Nephron progenitor cell (in vitro differentiated cells): ENCODE measurements around the gene ACAP3.

Experiments
- DNase-seq: peaks from one replicate; pipeline ENCODE4 v3.0.0; 2021
- H3K27ac Mint-ChIP-seq: 2 replicates; pipeline ENCODE4 v1.8.0; 2021; ENCODE audit warnings: mild to moderate bottlenecking, moderate library complexity, mixed read lengths
- H3K27me3 Mint-ChIP-seq: 2 replicates; pipeline ENCODE4 v1.8.0; 2021; ENCODE audit warnings: mild to moderate bottlenecking, low read depth, mixed read lengths; ENCODE audit not compliant: poor library complexity
- H3K36me3 Mint-ChIP-seq: 2 replicates; pipeline ENCODE4 v1.8.0; 2021; ENCODE audit warnings: low read depth, mixed read lengths
- H3K4me1 Mint-ChIP-seq: 2 replicates; pipeline ENCODE4 v1.8.0; 2021; ENCODE audit warnings: mixed read lengths
- H3K4me3 Mint-ChIP-seq: 2 replicates; pipeline ENCODE4 v1.8.0; 2021; ENCODE audit warnings: mild to moderate bottlenecking, moderate library complexity, mixed read lengths
- H3K9me3 Mint-ChIP-seq: 2 replicates; pipeline ENCODE4 v1.8.0; 2021; ENCODE audit warnings: mild to moderate bottlenecking, moderate library complexity, mixed read lengths
- TF ChIP-seq, protein P1 (sequence below): fragments of 200-600 bp; sonication (generic); IDR thresholded peaks from 2 replicates; pipeline ENCODE4 v1.5.0; 2021; ENCODE audit warnings: antibody characterized with exemption

ACAP3 gene

DNA sequence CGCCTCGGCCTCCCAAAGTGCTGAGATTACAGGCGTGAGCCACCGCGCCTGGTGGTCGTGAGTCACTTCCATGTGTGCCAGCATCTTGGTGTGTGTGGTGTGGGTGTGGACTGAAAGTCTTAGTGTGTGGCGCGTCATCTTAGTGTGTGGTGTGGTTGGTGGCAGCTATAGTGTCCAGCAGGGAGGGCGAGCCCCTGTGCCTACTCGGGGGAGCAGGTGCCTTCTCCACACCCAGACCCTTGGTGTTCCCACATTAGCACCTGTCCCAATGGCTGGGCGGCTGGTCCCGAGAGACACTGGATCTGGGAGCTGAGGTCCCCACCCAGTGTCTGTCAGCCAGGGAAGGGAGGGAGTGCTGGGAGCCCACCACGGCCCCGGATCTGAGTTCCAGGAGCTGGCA is 24.7 kb downstream of the ACAP3 start:
- Mint-ChIP-seq H3K27me3 (peaks cover 1% of the 10 kb centered on the region), H3K9me3 (no peaks in the 10 kb centered on the region), H3K27ac (no peak overlapping the region), H3K4me1 (peaks cover 14% of the 10 kb centered on the region), H3K4me3 (no peak overlapping the region), H3K36me3 (no peaks in the 10 kb centered on the region)
- no peak for DNase-seq
- TF ChIP-seq, protein P1, sequence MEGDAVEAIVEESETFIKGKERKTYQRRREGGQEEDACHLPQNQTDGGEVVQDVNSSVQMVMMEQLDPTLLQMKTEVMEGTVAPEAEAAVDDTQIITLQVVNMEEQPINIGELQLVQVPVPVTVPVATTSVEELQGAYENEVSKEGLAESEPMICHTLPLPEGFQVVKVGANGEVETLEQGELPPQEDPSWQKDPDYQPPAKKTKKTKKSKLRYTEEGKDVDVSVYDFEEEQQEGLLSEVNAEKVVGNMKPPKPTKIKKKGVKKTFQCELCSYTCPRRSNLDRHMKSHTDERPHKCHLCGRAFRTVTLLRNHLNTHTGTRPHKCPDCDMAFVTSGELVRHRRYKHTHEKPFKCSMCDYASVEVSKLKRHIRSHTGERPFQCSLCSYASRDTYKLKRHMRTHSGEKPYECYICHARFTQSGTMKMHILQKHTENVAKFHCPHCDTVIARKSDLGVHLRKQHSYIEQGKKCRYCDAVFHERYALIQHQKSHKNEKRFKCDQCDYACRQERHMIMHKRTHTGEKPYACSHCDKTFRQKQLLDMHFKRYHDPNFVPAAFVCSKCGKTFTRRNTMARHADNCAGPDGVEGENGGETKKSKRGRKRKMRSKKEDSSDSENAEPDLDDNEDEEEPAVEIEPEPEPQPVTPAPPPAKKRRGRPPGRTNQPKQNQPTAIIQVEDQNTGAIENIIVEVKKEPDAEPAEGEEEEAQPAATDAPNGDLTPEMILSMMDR: no peak

DNA sequence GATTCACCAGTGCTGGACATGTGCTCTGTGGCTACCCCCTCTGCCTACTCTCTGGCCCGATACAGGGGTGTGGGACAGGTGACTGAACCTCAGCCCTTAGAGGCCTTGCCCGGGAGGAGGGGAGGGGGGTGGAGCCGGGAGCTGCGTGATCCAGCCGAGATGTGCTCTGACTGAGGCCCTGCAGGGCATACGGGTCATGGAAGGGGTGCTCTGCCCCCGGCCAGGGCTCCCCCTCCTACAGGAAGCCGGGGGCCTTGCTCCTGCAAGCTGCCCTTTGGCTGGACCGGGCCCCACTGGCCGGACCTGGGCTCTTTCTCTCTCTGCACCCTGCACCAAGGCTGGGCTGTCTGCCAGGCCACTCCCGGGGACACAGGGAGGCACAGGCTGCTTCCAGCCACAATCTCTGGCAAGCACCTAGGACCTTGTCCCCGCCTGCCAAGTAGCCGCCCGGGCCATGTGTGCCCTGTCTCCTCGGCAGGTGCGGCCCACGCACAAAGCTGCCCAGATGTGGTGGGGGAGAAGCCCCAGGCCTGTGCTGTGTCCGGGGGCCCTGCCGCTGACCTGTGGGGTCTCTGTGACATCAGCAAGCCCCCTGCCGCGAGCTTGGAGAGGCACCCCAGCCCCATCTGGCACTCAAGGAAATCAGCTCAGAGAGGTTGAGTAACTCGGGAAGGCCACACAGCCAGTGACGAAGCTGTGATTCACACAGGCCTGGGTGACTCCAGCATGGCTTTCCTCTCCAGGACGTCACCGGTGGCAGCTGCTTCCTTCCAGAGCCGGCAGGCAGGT is 26.0 kb downstream of the ACAP3 start:
- no peaks in the 10 kb centered on the region for H3K27me3 Mint-ChIP-seq
- H3K36me3 Mint-ChIP-seq: no peaks in the 10 kb centered on the region
- DNase-seq: no peak
- H3K4me3 Mint-ChIP-seq: no peak overlapping the region
- H3K27ac Mint-ChIP-seq: no peak overlapping the region
- H3K4me1 Mint-ChIP-seq: peaks cover 14% of the 10 kb centered on the region
- H3K9me3 Mint-ChIP-seq: no peaks in the 10 kb centered on the region
- TF ChIP-seq, protein P1: no peak

DNA sequence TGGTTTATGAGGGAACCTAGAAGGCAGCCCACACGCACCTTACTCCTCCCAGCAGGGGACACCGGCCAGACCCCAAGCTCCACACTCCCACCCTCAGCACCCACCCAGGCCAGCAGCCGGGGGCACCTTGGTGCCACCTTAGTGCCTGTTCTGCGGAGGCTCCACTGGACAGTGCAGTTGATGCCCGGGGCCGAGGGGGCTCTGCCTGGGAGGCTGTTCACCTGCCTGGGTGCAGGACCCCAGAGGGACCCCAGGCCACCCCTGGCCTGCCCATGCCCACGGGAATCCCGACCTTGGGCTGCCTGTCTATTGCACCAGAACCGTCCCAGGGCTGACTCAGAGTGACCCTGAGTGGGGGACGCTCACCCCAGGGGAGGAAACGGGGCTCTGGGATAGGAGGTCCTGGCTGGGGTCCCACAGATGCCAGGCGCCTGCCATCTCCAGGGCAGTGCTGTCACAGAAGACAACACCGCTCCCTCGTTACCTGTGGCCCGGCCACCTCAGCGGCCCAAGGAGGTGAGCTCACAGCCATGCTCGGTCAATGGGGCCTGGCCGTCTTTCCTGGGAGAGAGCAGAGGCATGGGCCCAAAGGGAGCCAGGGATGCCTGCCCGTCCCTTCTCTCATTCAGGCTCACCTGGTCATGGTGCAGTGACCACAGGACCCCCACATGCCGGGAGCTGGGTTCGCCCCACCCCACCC is 26.8 kb downstream of the ACAP3 start:
- no peaks in the 10 kb centered on the region for H3K9me3 Mint-ChIP-seq
- H3K4me1 Mint-ChIP-seq: peaks cover 15% of the 10 kb centered on the region
- TF ChIP-seq, protein P1: no peak
- H3K36me3 Mint-ChIP-seq: no peaks in the 10 kb centered on the region
- no peak overlapping the region for H3K27ac Mint-ChIP-seq
- DNase-seq: no peak
- no peaks in the 10 kb centered on the region for H3K27me3 Mint-ChIP-seq
- no peak overlapping the region for H3K4me3 Mint-ChIP-seq

DNA sequence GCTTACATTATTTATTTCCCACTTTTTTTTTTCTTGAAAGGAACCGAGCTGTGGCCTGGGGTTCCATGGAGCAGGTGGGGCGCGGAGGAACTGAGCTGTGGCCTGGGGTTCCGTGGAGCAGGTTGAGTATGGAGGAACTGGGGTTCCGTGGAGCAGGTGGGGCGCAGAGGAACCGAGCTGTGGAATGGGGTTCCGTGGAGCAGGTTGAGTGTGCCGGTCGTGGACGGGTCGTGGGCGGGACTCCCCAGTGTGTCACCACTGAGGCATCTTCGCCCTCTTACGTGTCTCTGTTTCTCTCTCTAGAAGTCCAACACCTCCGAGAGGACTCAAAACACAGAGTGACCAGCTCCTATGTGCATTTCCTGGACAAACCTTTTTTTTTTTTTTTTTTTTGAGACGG is 28.7 kb downstream of the ACAP3 start:
- H3K27ac Mint-ChIP-seq: no peak overlapping the region
- H3K27me3 Mint-ChIP-seq: no peaks in the 10 kb centered on the region
- peaks cover 27% of the 10 kb centered on the region for H3K4me1 Mint-ChIP-seq
- DNase-seq: no peak
- no peak overlapping the region for H3K4me3 Mint-ChIP-seq
- no peaks in the 10 kb centered on the region for H3K36me3 Mint-ChIP-seq
- H3K9me3 Mint-ChIP-seq: no peaks in the 10 kb centered on the region
- TF ChIP-seq, protein P1: no peak

DNA sequence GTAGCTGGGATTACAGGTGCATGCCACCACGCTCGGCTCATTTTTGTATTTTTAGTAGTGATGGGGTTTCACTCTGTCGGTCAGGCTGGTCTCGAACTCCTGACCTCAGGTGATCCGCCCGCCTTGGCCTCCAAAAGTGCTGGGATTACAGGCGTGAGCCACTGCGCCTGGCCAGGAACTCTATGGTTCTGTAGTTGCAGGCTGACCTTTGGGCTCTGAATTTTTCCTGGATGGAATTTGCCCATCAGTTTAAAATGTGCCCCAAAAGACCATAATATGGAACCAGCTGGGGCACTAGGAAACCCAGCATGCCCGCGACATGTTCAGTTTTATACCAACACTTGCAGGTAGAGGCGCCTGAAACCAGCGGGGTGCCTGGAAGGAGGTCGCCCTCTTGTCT is 29.1 kb downstream of the ACAP3 start:
- H3K4me1 Mint-ChIP-seq: peaks cover 26% of the 10 kb centered on the region

More for the DNA sequence above, 29.1 kb downstream of the ACAP3 start:
- DNase-seq: no peak
- Mint-ChIP-seq H3K4me3 (no peak overlapping the region), H3K27ac (no peak overlapping the region), H3K9me3 (no peaks in the 10 kb centered on the region), H3K36me3 (no peaks in the 10 kb centered on the region), H3K27me3 (no peaks in the 10 kb centered on the region)
- TF ChIP-seq, protein P1: no peak
